Muscle layer of duodenum (tissue), 2 donors: ENCODE data around the gene CHRDL1.

Source experiments
- H3K27ac ChIP-seq: one replicate; pipeline ENCODE4 v1.7.0; 2013; ENCODE audit warnings: mild to moderate bottlenecking, low read length
- H3K27me3 ChIP-seq: one replicate; pipeline ENCODE4 v1.7.0; 2013; ENCODE audit warnings: low read depth, mild to moderate bottlenecking, control low read depth, low read length
- H3K36me3 ChIP-seq, 2 donors: one replicate each; pipeline ENCODE4 v1.7.0; 2013; ENCODE audit warnings: low read length in 2 of 2, control low read depth in 1 of 2, mild to moderate bottlenecking in 1 of 2; ENCODE audit not compliant: insufficient read depth in 2 of 2, control insufficient read depth in 1 of 2
- H3K4me1 ChIP-seq, 2 donors: one replicate each; pipeline ENCODE4 v1.7.0; 2013; ENCODE audit warnings: low read length in 2 of 2, mild to moderate bottlenecking in 2 of 2, control low read depth in 1 of 2, moderate library complexity in 1 of 2; ENCODE audit not compliant: insufficient read depth in 2 of 2, control insufficient read depth in 1 of 2
- H3K4me3 ChIP-seq, 2 donors: one replicate each; pipeline ENCODE4 v1.7.0; 2013; ENCODE audit warnings: low read length in 2 of 2, low read depth in 1 of 2, mild to moderate bottlenecking in 1 of 2
- H3K9me3 ChIP-seq, 2 donors: one replicate each; pipeline ENCODE4 v1.7.0; 2013; ENCODE audit warnings: low read length in 2 of 2, control low read depth in 1 of 2, mild to moderate bottlenecking in 1 of 2; ENCODE audit not compliant: control insufficient read depth in 1 of 2
- donor health status: healthy.

The CHRDL1 gene

GRCh38 chrX:110743679-110744340, 51.8 kb downstream of the CHRDL1 start:
- H3K4me1 ChIP-seq, result peaks cover 0 to 9% of the 10 kb centered on the region in 2 donors
- H3K36me3 ChIP-seq, result no peaks in the 10 kb centered on the region
- no peaks in the 10 kb centered on the region for H3K27me3 ChIP-seq
- no peak overlapping the region for H3K4me3 ChIP-seq
- peak overlapping the region; percentile 39 for H3K27ac ChIP-seq
- H3K9me3 ChIP-seq, result no peaks in the 10 kb centered on the region

- Histone ChIP-seq H3K27me3 (no peaks in the 10 kb centered on the region), H3K27ac (no peak overlapping the region), H3K9me3 (no peaks in the 10 kb centered on the region), H3K36me3 (no peaks in the 10 kb centered on the region), H3K4me3 (no peak overlapping the region), H3K4me1 (peaks cover 0 to 9% of the 10 kb centered on the region in 2 donors)
These were observed 54.3 kb downstream of the CHRDL1 start for GRCh38 chrX:110741213-110741796.

DNA sequence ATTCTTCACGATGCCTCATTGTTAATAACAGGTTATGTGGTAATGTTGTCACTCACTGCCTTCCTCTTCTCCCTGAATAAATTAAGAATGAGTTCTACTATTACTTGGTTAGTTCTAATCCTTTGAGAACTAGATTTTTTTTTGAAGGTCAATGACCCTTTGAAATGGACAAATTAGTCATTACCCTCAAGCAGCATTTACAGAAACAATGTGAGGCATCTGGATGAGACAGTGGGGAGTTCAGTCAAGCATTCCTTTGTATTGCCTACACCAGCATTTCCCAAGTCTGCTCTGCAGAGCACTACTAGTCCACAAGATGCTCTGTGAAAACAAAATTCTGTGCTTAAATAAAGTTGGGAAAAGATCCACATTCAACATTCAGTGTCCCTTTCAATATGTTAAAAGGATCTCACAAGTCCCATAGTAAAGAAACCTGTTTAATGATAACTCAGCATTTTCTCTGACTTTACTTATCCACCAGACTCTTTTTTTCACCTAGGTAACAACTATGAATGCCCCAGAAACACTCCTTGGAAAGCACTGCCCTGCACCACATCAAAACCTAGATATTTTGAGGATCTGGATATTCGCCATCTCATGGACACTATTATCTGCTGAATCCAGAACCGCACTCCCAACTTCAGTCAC, 60.6 kb downstream of the CHRDL1 start:
- Histone ChIP-seq H3K4me3 (no peak overlapping the region), H3K4me1 (no peaks in the 10 kb centered on the region), H3K27ac (no peak overlapping the region), H3K36me3 (no peaks in the 10 kb centered on the region), H3K9me3 (no peaks in the 10 kb centered on the region), H3K27me3 (no peaks in the 10 kb centered on the region)

- H3K36me3 ChIP-seq, result no peaks in the 10 kb centered on the region
These were observed 61.3 kb downstream of the CHRDL1 start for GRCh38 chrX:110734271-110734670.

GRCh38 chrX:110733166-110733565, 62.5 kb downstream of the CHRDL1 start:
- Histone ChIP-seq H3K36me3 (no peaks in the 10 kb centered on the region), H3K27ac (no peak overlapping the region), H3K4me1 (no peaks in the 10 kb centered on the region), H3K9me3 (no peaks in the 10 kb centered on the region), H3K27me3 (no peaks in the 10 kb centered on the region), H3K4me3 (no peak overlapping the region)

More at GRCh38 chrX:110734271-110734670, 61.3 kb downstream of the CHRDL1 start:
- Histone ChIP-seq H3K9me3 (no peaks in the 10 kb centered on the region), H3K4me1 (no peaks in the 10 kb centered on the region), H3K27me3 (no peaks in the 10 kb centered on the region), H3K4me3 (no peak overlapping the region), H3K27ac (no peak overlapping the region)

DNA sequence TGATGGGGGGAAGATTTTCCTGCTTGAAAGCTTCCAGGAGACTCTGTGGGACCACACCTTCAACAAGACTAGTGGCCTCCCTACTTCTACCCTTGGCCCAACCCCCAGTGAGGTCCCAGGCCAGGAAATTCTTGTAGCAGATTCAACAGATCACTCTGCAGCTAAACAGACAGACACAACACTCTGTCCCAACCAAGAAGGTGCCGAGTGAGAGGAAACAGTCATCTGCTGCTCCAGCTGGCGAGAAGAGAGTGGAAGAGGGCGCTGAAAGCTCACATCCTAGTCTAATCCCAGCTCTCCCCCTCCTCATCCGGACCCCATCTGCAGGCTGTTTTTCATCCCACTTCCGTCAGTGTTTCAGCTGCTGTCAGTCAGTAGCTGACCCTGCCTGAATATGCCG, 63.4 kb downstream of the CHRDL1 start:
- no peak overlapping the region for H3K27ac ChIP-seq
- H3K36me3 ChIP-seq, result no peaks in the 10 kb centered on the region
- no peak overlapping the region for H3K4me3 ChIP-seq
- no peaks in the 10 kb centered on the region for H3K9me3 ChIP-seq
- H3K27me3 ChIP-seq, result no peaks in the 10 kb centered on the region
- no peaks in the 10 kb centered on the region for H3K4me1 ChIP-seq

GRCh38 chrX:110723844-110724243, 71.8 kb downstream of the CHRDL1 start:
- no peaks in the 10 kb centered on the region for H3K9me3 ChIP-seq
- no peaks in the 10 kb centered on the region for H3K27me3 ChIP-seq
- H3K27ac ChIP-seq, result no peak overlapping the region
- no peaks in the 10 kb centered on the region for H3K36me3 ChIP-seq
- no peaks in the 10 kb centered on the region for H3K4me1 ChIP-seq
- no peak overlapping the region for H3K4me3 ChIP-seq

DNA sequence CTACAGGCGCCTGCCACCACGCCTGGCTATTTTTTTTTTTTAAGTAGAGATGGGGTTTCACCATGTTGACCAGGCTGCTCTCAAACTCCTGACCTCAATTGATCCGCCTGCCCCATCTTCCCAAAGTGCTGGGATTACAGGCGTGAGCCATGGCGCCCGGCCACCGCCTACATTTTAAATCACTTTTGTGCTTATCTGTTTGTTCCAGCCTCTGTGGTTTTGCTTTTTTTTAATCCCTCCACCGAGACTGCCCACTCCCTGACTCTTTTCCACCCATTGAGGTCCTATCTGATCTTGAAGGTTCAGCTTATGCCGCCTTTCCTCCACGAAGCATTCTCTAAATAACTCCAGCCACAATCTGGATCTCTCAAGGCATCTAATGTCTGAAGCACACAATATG, 73.5 kb downstream of the CHRDL1 start:
- H3K27me3 ChIP-seq, result no peaks in the 10 kb centered on the region

GRCh38 chrX:110713666-110714065, 82.0 kb downstream of the CHRDL1 start:
- Histone ChIP-seq H3K9me3 (no peaks in the 10 kb centered on the region), H3K36me3 (no peaks in the 10 kb centered on the region), H3K4me3 (no peak overlapping the region), H3K27me3 (no peaks in the 10 kb centered on the region), H3K27ac (no peak overlapping the region), H3K4me1 (no peaks in the 10 kb centered on the region)

More for the DNA sequence above, 73.5 kb downstream of the CHRDL1 start:
- no peaks in the 10 kb centered on the region for H3K36me3 ChIP-seq
- no peak overlapping the region for H3K27ac ChIP-seq
- no peaks in the 10 kb centered on the region for H3K4me1 ChIP-seq
- H3K9me3 ChIP-seq, result no peaks in the 10 kb centered on the region
- no peak overlapping the region for H3K4me3 ChIP-seq

GRCh38 chrX:110706446-110706845, 89.2 kb downstream of the CHRDL1 start:
- H3K27me3 ChIP-seq, result no peaks in the 10 kb centered on the region
- no peaks in the 10 kb centered on the region for H3K4me1 ChIP-seq
- H3K9me3 ChIP-seq, result no peaks in the 10 kb centered on the region
- no peak overlapping the region for H3K27ac ChIP-seq
- no peak overlapping the region for H3K4me3 ChIP-seq
- no peaks in the 10 kb centered on the region for H3K36me3 ChIP-seq

- Histone ChIP-seq H3K4me3 (no peak overlapping the region), H3K36me3 (no peaks in the 10 kb centered on the region), H3K27me3 (no peaks in the 10 kb centered on the region), H3K9me3 (no peaks in the 10 kb centered on the region), H3K4me1 (no peaks in the 10 kb centered on the region), H3K27ac (no peak overlapping the region)
These were observed 92.0 kb downstream of the CHRDL1 start for GRCh38 chrX:110703641-110704040.
